Stimulated activated naive CD4-positive, alpha-beta T cell treated with Interleukin-2 at 50 U/mL for 16 hours (primary cell): ENCODE measurements around the gene CITED4.
A peak's percentile ranks its signal among the peaks of the same experiment; 100 is the strongest.
"Not testable (repeated sequence)": the region's sequence is repeated elsewhere in the genome, so short reads cannot be mapped to it uniquely, and the experiment has no call there.

ENCODE experiments used
- DNase-seq: peaks from one replicate; lab custom pipeline; 2025; lab: John Stamatoyannopoulos, UW

CITED4 gene, protein sequence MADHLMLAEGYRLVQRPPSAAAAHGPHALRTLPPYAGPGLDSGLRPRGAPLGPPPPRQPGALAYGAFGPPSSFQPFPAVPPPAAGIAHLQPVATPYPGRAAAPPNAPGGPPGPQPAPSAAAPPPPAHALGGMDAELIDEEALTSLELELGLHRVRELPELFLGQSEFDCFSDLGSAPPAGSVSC

DNA sequence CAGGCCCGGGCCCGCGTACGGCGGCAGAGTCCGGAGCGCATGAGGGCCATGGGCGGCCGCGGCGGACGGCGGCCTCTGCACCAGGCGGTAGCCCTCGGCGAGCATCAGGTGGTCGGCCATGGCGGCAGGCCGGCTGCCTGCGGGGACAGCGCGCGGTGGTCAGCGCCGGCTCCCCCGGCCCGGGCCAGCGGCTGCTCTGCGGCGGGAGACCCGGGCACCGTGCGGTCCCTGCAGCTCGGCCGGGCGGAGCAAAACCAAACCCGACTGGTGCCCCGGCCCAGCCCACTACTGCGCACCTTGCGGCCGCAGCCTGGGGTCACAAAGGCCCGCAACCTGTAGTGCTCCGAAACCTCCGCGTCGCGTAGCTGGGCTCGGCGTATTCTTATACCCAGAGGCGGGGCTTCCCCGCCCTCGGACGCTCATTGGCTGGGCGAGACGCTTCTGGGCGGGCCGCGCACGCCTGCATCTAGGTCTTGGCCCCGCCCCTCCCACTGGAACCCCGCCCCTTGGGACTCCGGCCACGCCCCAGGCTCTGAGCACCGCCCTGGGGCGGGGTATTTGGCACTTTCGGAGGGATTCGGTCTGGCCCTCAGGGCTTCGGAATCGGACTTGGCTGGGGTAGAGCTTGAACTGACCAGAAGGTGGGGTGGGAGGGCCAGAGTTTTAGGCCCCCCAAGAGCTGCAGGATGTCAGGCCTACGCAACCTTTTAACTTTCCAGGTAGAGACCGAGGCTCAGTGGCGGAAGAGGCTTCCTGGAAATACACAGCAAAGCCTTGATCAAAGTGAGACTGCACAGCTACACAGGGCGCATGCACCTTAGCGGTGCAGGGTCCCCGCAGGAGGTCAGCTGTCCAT lies at the start of gene CITED4:
CITED4 (minus strand) TSS at position 356 of the 856 bp plus-strand sequence; CDS start at position 120, 236 bp downstream.
- DNase-seq = peak; percentile 92

DNA sequence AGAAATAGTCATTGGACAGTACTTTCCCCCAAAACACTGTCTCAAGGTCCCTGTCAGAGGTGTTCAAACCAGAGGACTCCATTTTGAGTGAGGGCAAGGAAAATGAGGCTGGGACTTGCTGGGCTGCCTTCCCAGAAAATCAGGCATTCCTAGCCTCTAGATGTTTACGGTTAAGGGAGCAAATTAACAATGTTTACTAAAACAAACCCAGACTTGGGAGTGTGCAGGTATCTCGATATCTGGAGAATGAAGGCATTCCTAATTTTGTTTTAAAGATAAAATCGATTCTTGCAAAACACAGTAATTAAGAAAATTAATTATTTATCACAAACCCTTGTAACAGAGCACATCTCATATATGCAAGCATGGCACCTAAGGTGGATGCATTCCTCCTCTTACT lies 48.9 kb upstream of the CITED4 start:
- no peak for DNase-seq

DNA sequence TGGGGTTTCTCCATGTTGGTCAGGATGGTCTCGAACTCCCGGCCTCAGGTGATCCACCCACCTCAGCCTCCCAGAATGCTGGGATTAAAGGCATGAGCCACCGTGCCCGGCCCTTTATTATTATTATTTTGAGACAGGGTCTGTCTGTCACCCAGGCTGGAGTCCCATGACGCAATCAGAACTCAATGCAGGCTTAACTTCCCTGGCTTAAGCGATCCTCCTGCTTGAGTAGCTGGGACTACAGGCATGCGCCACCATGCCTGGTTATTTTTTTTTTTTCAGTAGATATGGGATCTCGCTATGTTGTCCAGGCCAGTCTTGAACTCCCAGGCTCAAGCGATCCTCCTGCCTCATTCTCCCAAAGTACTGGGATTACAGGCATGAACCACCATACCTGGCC lies 47.1 kb upstream of the CITED4 start:
- no peak for DNase-seq

DNA sequence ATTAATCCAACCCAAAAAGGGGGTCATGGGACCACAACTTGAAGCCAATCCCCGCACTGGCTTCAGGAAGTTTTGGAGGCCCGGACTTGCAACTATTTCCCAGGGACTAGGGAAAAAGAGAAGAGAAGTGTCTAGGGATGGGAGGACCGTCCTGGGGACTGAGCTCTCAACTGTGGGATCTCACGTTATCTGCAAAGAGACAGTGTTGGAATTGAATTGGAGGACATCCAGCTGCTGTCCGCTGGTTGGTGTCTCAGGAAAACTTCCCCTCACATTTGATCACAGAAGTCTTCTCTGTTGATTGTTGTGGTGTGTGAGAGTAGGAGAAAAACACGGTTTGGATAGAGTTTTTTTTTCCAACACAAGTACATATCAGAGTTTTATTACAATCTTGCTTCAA lies 46.2 kb upstream of the CITED4 start:
- no peak for DNase-seq

DNA sequence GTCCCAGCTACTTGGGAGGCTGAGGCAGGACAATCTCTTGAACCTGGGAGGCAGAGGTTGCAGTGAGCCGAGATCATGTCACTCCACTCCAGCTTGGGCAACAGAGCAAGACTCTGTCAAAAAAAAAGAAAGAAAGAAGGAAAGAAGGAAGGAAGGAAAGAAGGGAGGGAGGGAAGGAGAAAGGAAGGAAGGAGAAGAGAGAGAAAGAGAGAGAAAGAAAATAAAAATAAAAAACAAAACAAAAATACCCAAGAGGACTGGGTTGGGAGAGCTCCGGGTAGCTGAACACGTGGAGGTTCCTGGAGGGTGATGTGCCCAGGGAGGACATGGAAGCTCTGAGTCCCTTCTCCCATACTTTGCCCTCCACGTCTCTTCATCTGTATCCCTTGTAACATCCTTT lies 45.7 kb upstream of the CITED4 start:
- DNase-seq = no peak

DNA sequence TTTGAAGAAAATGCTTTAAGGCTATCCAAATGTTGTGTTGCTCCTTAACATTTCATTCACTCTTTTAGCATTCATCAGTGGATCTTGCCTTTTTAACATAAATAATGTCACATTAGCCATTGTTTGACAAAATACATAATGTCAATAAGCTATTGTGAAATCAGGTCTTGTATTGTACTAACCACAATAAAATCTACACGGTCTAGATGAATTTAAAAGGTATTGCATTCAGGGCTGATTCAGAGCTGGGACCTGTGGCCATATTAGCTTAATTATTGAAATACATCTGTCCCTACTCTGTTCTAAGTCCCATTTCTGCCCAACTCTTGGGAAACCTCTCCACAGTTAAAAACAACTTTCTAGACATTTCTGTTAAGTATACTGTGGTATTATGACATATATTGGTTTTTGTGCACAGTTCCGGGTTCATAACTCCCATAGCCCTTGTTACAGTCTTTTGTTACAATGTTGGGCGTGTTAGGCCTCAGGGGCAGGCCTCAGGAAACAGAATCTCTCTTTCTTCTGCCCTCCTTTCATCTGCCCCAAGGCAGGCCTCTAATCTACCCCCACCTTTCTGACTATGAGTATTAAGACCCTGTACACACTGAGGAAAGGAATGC lies 44.7 kb upstream of the CITED4 start:
- no peak for DNase-seq

DNA sequence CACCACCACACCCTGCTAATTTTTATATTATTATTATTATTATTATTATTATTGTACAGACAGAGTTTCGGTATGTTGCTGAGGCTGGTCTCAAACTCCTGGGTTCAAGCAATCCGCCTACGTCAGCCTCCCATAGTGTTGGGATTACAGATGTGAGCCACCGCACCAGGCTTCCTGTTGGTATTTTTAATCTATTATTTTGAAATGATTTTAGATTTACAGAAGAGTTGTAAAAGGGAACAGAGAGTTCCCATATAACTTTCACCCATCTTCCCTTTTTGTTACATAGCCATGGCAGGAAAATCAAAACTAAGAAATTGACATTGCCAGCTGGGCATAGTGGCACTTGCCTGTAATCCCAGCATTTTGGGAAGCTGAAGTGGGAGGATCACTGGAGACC lies 42.9 kb upstream of the CITED4 start:
- DNase-seq = no peak

DNA sequence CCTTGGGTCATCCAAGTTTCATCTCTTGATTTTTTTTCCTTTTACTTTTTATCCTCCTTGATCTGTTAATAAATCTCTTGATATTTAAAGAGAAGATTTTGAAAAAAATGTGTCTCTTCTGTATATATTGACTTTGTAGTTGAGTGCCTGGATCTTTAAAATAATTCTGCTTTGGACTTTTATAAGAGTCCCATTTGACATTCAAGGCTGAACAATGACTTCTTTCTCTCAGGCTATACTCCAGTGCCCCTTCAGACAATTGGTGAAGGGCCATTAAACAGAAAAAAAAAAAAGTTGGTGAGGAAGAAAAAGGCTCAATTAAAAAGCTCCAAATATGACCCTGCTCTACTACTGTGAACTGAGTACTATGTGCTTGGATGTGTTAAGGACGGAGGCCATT lies 40.9 kb upstream of the CITED4 start:
- no peak for DNase-seq

DNA sequence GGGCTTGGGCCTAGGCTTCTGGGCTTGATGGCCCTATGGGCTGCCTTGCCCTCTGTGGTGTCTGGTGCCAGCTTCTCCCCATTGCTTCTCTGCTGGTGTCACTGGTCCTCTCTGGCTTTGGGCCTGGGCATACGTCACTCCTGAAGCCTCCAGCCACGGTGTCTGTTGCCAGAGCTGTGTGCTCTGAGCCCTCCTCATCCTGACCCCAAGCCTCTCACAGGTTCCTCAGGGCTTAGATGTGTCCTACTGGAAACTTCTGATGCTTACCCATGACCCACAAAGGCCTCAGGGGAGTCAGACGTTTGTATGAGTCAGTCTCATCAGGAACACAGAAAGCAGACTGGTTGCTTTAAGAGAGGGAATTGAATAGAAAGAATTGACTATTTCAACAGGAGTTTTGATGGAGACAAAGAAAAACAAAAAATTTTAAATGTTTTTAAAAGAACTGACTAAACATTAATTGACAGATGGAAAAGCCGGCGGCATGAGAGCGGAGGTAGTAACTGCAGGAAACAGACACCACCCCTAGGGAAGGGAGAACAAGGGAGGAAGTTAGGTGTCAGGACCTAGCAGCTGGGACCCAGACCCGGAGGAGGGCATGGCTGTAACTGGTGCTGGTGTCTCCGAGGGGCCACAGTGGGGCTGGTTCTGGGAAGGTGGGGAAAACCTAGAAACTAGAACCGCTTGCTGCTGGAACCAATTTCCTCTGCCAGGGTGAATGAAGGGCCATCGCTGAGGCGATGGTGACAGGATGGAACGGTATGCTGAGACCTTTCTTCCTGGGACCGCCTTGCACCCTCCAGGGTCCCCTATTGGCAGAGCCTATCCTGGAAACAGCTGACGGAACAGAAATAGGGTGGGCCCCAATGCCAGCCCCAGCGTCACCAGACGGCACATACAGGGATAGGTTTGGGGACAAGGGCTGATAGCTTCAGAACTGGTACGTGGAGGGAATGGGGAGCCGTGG lies 40.0 kb upstream of the CITED4 start:
- DNase-seq = no peak

DNA sequence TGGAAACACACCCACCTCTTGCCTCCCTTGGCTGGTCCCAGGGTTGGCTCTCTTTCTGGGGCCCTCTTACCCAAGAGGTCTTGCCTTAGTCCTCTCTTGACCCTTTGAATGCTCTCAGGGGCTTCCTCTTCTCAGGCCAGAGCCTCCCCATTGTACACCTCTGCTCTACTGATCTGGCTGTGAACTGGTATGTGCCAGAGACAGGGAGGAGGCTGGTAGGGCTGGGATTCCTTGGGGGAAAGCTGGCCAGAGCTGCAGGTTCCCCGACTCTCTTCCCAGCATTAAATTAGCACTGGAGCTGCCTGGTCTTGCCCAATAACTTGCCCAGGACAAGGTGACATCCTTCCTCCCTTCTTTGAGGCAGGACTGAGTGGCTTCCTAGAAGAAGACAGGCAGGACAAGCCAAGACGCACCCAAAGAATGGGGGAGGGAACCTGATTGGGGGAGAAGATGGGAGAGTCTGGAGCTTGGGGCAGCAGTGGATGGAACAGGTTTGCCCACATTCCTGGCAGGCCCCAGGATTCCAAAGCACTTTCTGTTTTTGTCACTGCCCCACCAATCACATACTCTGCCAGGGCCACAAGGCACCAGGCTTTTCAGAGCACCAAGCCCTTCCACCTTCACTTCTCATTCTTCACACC lies 37.2 kb upstream of the CITED4 start:
- DNase-seq = no peak

DNA sequence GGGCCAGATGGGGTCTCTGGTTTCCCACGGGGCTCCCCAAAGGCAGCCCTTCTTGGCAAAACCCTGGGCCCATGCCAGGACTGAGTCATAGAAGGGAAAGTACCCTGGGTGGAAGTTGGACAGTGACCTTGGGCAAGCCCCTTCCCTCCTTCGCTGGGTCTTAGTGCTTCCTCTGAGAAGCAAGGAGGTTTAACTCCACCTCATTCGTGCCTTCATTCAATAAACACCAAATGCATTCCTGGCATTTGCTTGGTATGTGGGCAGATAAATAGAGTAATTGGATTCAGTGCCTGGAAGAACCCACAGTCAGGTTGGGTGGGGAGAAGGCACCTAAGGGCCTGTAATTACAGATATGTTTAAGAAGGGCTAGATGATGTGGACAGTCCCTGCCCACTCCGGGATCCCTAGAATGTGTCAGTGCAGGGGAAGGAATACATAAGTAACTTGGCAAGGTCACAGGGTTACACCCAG lies 36.3 kb upstream of the CITED4 start:
- peak; percentile 3 for DNase-seq

DNA sequence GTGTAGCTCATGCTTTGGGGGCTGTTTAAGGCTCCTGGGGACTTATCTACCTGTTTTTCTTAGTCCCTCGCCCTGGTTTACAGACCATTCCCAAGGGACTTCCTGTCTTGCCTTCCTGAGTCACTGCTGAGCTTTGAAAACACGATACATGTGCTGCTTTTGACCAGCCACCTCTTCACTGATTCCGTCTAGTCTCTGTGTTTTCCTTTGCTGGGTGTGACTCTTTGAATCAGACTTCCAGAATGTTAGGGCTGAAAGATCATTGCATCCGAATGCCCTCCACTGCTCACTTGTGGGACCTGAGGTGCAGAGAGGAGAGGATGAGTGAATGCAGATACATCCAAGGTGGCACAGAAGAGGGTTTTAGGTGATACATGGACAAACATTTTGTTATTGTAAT lies 35.4 kb upstream of the CITED4 start:
- DNase-seq = no peak

DNA sequence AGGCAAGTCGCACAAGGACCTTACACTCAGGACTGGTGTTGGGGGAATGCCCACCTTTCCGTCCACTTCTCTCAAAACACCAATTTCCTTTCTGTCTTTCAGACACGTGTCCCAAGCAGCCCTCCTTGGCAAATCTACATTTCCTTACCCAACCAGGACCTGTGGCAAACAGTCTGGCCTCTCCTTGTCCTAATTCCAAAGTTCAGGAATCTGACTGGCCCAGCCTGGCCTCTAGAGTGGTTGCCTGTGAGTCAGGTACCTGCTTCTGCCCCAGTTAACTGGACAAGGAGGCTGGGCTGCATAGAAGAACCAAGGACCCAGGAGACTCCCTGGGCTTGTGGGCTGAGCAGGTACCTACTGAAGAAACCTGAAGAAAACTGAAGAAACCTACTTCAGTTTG lies 34.3 kb upstream of the CITED4 start:
- DNase-seq = no peak

DNA sequence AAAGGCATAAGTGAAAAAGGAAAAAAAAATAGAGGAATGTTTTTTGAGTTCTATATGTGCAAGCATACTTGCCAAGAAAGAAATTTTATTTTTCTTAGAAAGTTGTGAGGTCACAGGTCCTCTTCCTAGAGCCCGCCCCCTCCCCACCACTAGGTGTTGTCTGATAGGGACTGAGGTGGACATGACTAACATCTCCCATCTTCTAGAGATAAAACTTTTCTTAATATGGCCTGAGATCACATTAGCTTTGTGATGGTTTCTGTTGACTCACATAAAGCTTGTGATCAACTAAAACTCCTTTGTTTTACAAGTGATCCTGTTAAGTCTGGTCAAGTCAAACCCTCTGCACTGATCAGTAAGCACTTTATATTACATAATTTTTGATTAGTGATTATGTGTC lies 33.4 kb upstream of the CITED4 start:
- peak; percentile 4 for DNase-seq

DNA sequence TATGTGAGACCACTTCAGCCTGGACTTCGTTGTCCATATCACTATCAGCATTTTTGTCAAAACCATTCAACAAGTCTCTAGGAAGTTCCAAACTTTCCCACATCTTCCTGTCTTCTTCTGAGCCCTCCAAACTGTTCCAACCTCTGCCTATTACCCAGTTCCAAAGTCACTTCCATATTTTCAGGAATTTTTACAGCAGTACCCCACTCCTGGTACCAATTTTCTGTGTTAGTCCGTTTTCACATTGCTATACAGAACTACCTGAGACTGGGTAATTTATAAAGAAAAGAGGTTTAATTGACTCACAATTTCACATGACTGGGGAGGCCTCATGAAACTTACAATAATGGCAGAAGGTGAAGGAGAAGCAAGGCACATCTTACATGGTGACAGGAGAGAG lies 32.7 kb upstream of the CITED4 start:
- not testable (repeated sequence) for DNase-seq

DNA sequence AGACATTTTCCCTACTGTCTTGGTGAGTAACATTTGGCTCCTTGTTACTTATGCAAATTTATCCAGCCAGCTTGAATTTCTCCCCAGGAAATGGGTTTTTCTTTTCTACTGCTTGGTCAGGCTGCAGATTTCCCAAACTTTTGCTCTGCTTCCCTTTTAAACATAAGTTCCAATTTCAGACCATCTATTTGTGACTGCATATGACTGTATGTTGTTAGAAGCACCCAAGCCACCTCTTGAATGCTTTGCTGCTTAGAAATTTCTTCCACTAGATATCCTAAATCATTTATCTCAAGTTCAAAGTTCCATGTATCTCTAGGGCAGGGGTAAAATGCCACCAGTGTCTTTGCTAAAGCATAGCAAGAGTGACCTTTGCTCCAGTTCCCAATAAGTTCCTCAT lies 32.3 kb upstream of the CITED4 start:
- DNase-seq = no peak

DNA sequence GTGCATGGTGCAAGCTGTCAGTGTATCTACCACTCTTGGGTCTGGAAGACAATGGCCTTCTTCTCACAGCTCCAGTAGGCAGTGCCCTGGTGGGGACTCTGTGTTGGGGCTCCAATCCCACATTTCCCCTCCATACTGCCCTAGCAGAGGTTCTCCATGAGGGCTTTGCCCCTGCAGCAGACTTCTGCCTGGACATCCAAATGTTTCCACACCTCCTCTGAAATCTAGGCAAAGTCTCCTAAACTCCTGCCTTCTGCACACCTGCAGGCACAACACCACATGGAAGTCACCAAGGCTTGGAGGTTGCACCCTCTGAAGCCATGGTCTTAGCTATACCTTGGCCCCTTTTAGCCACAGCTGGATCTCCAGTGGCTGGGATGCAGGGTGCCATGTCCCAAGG lies 31.8 kb upstream of the CITED4 start:
- DNase-seq = no peak

DNA sequence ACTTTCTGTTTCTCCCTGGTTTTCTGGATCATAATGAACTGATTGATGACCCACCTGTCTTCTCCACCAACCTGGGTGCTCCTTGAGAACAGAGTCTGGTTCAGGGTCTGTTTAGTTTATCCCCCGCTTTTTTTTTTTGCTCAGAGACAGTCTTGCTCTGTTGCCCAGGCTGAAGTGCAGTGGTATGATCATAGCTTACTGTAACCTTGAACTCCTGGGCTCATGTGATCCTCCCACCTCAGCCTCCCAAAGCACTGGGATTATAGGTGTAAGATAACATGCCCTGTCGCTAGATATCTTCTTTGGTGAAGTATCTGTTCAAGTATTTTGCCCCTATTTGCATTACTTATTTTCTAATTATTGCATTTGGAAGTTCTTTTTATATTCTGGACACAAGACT lies 30.2 kb upstream of the CITED4 start:
- no peak for DNase-seq

DNA sequence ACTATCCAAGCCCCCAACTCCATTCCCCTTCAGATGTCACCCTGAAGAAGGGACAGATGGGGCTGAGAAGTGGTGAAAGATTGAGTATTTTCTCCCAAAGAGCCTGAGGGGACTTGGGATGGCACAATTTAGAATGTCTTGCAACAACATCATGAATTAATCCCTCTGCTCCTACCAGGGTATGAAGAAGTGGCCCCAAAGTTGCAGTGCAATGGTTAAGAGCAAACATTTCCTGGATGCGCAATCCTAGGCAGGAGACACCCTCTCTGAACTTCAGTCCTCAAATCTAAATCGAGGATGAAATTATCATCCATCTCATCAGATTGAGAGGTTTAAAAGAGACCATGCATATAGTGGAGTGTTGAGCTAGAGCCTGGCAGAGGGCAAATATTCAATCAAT lies 28.6 kb upstream of the CITED4 start:
- no peak for DNase-seq

DNA sequence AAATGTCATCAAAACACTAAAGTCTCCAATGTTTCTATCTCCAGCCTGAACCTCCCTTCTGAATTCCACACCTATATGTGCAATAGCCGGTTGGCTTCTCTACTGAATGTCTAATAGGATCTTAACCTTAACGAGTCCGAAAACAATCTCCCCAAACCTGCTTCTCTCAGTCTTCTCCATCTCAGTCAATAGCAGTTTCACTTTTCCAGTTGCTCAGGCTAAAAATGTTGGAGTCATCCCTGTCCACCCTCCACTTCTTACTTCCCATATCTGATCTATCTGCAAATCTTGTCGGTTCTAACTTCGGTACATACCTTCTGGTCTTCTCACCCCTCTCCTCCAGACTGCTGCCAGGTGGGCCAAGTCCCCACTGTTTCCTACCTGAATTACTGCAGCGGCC lies 25.5 kb upstream of the CITED4 start:
- no peak for DNase-seq

DNA sequence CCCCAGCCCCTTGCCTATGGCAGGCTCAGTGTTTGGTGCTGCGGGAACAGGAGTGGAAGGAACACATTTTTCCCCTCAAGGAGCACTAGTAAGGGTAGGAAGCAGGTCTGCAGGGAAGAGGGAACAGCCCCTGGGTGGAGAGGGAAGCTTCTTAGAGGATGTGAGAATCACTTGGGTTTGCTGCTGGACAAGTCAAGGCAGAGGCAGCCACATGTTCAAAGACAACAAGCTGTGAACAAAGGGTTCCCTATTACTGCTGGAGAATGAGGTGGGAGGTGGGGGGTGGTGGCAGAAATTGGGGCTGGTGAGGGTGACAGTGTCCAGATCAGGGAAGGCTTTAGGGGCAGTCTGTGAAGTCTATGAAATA lies 24.8 kb upstream of the CITED4 start:
- no peak for DNase-seq
